IMR-90 (cell line): ENCODE measurements around the gene CHN1. TPM values are rescaled to one million over a fixed set of nuclear protein-coding genes. Genes with fewer than 3 reads are reported as not detected.

Experiments used
- ATAC-seq: fragments of 200-7000 bp; cut with Tn5 transposase; 2 replicates; pipeline ENCODE4 v1.9.1; 2020; ENCODE audit warnings: low read depth, mild to moderate bottlenecking, moderate library complexity
- BruUV-seq: library from RNA; stranded (reverse); fragments of 400-500 nt; replicated peaks from 2 replicates; lab custom pipeline; 2021; lab: Mats Ljungman, UMichigan
- CTCF ChIA-PET: fragments of 300-600 bp; formaldehyde crosslinking; extraction: SDS; loops from one replicate; lab custom pipeline; 2021; ENCODE audit warnings: antibody characterized with exemption; lab: Yijun Ruan, JAX
- POLR2A ChIA-PET: fragments of 300-600 bp; sonication (Branson Sonifier 250); formaldehyde crosslinking; loops from one replicate; lab custom pipeline; 2022; ENCODE audit warnings: antibody characterized with exemption; ENCODE audit not compliant: unreplicated experiment; lab: Charles Lee
- DNase-seq: peaks from one replicate; pipeline ENCODE4 v3.0.0; 2013
- H2AFZ ChIP-seq: replicated peaks from 2 replicates; pipeline ENCODE3; 2013; ENCODE audit warnings: low read length, mild to moderate bottlenecking; ENCODE audit not compliant: poor library complexity
- H2AK5ac ChIP-seq: 2 replicates; pipeline ENCODE4 v1.6.1; 2013; ENCODE audit warnings: low read depth, low read length, inconsistent platforms
- H2AK9ac ChIP-seq: replicated peaks from 2 replicates; pipeline ENCODE3; 2013; ENCODE audit warnings: mild to moderate bottlenecking, low read depth, low read length, moderate library complexity; ENCODE audit not compliant: poor library complexity
- H2BK120ac ChIP-seq: 2 replicates; pipeline ENCODE4 v1.6.1; 2013; ENCODE audit warnings: low read depth, low read length, inconsistent platforms
- H2BK15ac ChIP-seq: 3 replicates; pipeline ENCODE4 v1.6.1; 2013; ENCODE audit warnings: low read depth, low read length, inconsistent platforms
- H2BK20ac ChIP-seq: 2 replicates; pipeline ENCODE4 v1.6.1; 2013; ENCODE audit warnings: low read depth, mild to moderate bottlenecking, inconsistent platforms, low read length, moderate library complexity
- H2BK5ac ChIP-seq: 2 replicates; pipeline ENCODE4 v1.6.1; 2013; ENCODE audit warnings: mild to moderate bottlenecking, low read depth, low read length, inconsistent platforms; ENCODE audit not compliant: poor library complexity, severe bottlenecking
- H3K14ac ChIP-seq: replicated peaks from 2 replicates; pipeline ENCODE4 v1.6.1; 2013; ENCODE audit warnings: low read depth, low read length, inconsistent platforms
- H3K18ac ChIP-seq: 2 replicates; pipeline ENCODE4 v1.6.1; 2013; ENCODE audit warnings: low read depth, low read length, control low read depth
- H3K23ac ChIP-seq: 2 replicates; pipeline ENCODE4 v1.6.1; 2013; ENCODE audit warnings: low read depth, low read length, inconsistent platforms
- H3K27ac ChIP-seq: 2 replicates; pipeline ENCODE4 v1.5.1; 2013; ENCODE audit warnings: mild to moderate bottlenecking, control low read depth, low read length; ENCODE audit not compliant: insufficient read depth
- H3K27me3 ChIP-seq: 2 replicates; pipeline ENCODE4 v1.6.1; 2013; ENCODE audit warnings: low read length; ENCODE audit not compliant: control insufficient read depth, insufficient read depth
- H3K36me3 ChIP-seq: 2 replicates; pipeline ENCODE4 v1.6.1; 2013; ENCODE audit warnings: low read length, mixed read lengths; ENCODE audit not compliant: control insufficient read depth, insufficient read depth
- H3K4ac ChIP-seq: 2 replicates; pipeline ENCODE4 v1.6.1; 2013; ENCODE audit warnings: low read depth, low read length, inconsistent platforms
- H3K4me1 ChIP-seq: 2 replicates; pipeline ENCODE4 v1.6.1; 2013; ENCODE audit warnings: low read length, mixed read lengths; ENCODE audit not compliant: control insufficient read depth, insufficient read depth
- H3K4me2 ChIP-seq: 2 replicates; pipeline ENCODE4 v1.6.1; 2013; ENCODE audit warnings: low read depth, mild to moderate bottlenecking, control low read depth, low read length, moderate library complexity
- H3K4me3 ChIP-seq: 2 replicates; pipeline ENCODE4 v1.5.1; 2013; ENCODE audit warnings: low read depth, mild to moderate bottlenecking, control low read depth, low read length, moderate library complexity; ENCODE audit not compliant: insufficient read depth
- H3K56ac ChIP-seq: 2 replicates; pipeline ENCODE4 v1.6.1; 2013; ENCODE audit warnings: low read length, inconsistent platforms; ENCODE audit not compliant: insufficient read depth; ENCODE audit errors: extremely low read depth
- H3K79me1 ChIP-seq, 2 experiments: 2 replicates each; pipeline ENCODE4 v1.6.1; 2013; ENCODE audit warnings: low read length in 2 of 2, inconsistent platforms in 1 of 2, low read depth in 1 of 2
- H3K9ac ChIP-seq: 2 replicates; pipeline ENCODE4 v1.6.1; 2013; ENCODE audit warnings: low read depth, low read length, control low read depth
- H3K9me1 ChIP-seq: 2 replicates; pipeline ENCODE4 v1.6.1; 2013; ENCODE audit warnings: low read length, inconsistent platforms; ENCODE audit not compliant: insufficient read depth
- H3K9me3 ChIP-seq: 2 replicates; pipeline ENCODE4 v1.6.1; 2013; ENCODE audit warnings: low read length; ENCODE audit not compliant: control insufficient read depth, insufficient read depth
- H4K20me1 ChIP-seq: 2 replicates; pipeline ENCODE4 v1.6.1; 2013; ENCODE audit warnings: low read length, inconsistent platforms; ENCODE audit not compliant: insufficient read depth
- H4K5ac ChIP-seq: 2 replicates; pipeline ENCODE4 v1.6.1; 2013; ENCODE audit warnings: mild to moderate bottlenecking, low read depth, low read length, control low read depth
- H4K8ac ChIP-seq, 2 experiments: 2 replicates each; pipeline ENCODE4 v1.6.1; 2013; ENCODE audit warnings: low read depth in 2 of 2, low read length in 2 of 2, control low read depth in 1 of 2, inconsistent platforms in 1 of 2
- H4K91ac ChIP-seq: 2 replicates; pipeline ENCODE4 v1.6.1; 2013; ENCODE audit warnings: low read depth, low read length, inconsistent platforms; ENCODE audit not compliant: insufficient read depth
- CEBPB ChIP-seq: IDR thresholded peaks from 2 replicates; pipeline ENCODE4 v1.6.1; 2012; ENCODE audit warnings: low read depth, low read length, improper control_type of control experiment
- CHD1 ChIP-seq: IDR thresholded peaks from 2 replicates; pipeline ENCODE4 v1.6.1; 2012; ENCODE audit warnings: low read depth, low read length, improper control_type of control experiment
- FOS ChIP-seq: fragments of 150-350 bp; IDR thresholded peaks from 2 replicates; pipeline ENCODE4 v1.6.1; 2016; ENCODE audit warnings: low read depth, low read length
- MAZ ChIP-seq: IDR thresholded peaks from 2 replicates; pipeline ENCODE4 v1.6.1; 2012; ENCODE audit warnings: low read depth, mild to moderate bottlenecking, low read length, improper control_type of control experiment, moderate library complexity, borderline replicate concordance
- MXI1 ChIP-seq: IDR thresholded peaks from 2 replicates; pipeline ENCODE4 v1.6.1; 2012; ENCODE audit warnings: low read depth, mild to moderate bottlenecking, low read length, moderate library complexity, borderline replicate concordance
- NFE2L2 ChIP-seq: fragments of 150-350 bp; IDR thresholded peaks from 2 replicates; pipeline ENCODE4 v1.6.1; 2016; ENCODE audit warnings: low read depth, mild to moderate bottlenecking, low read length
- RAD21 ChIP-seq: IDR thresholded peaks from 2 replicates; pipeline ENCODE4 v1.6.1; 2012; ENCODE audit warnings: low read length, improper control_type of control experiment
- RCOR1 ChIP-seq: IDR thresholded peaks from 2 replicates; pipeline ENCODE4 v1.6.1; 2012; ENCODE audit warnings: mild to moderate bottlenecking, low read length, improper control_type of control experiment; ENCODE audit not compliant: insufficient replicate concordance
- WGBS, 2 experiments: methylation state at CpG; one replicate each; pipeline versions ENCODE4 v1.1.5 to v1.1.7; 2013; ENCODE audit warnings: missing lambda C conversion rate in 2 of 2; ENCODE audit not compliant: insufficient read length in 1 of 2; ENCODE audit errors: extremely low coverage in 2 of 2; 5-methylcytosine and 5-hydroxymethylcytosine counted together
- dilution Hi-C: fragments of 300-500 bp; cut with HindIII; formaldehyde crosslinking; loops from one replicate; pipeline ENCODE4 v1.14.3; 2018; ENCODE audit warnings: low sequenced_read_pairs; ENCODE audit not compliant: unreplicated experiment
- in situ Hi-C: fragments of 300-500 bp; cut with MboI; formaldehyde crosslinking; loops from 3 replicates; pipeline ENCODE4 v1.14.3; 2019; ENCODE audit warnings: low sequenced_read_pairs, inconsistent platforms, mixed read lengths
- intact Hi-C: fragments of 100-400 bp; cut with micrococcal nuclease; formaldehyde crosslinking; loops from 2 replicates; pipeline ENCODE4 v1.10.0; 2022
- polyA plus RNA-seq, 3 experiments: library from polyadenylated mRNA; depleted of rRNA; stranded (reverse); fragments of >200 nt; gene quantifications; 2 replicates each; pipeline ENCODE4 v1.2.3, GENCODE V29; 2012; ENCODE audit warnings: low replicate concordance in 1 of 3
- total RNA-seq: library from RNA; depleted of rRNA; stranded (reverse); fragments of >200 nt; gene quantifications from 2 replicates; pipeline ENCODE4 v1.2.3, GENCODE V29; 2012
- TF ChIP-seq, protein P1 (sequence below): fragments of 150-350 bp; IDR thresholded peaks from 2 replicates; pipeline ENCODE4 v1.6.1; 2016; ENCODE audit warnings: low read depth, mild to moderate bottlenecking, low read length, moderate library complexity, borderline replicate concordance

CHN1 gene
- total and polyA plus RNA-seq, 2 of the 4 experiments (the other 2 are of a cell fraction) = 58.4 to 66.9 TPM

GRCh38 chr2:174974131-174974530 lies 31.1 kb downstream of the CHN1 start:
- Histone ChIP-seq H2BK5ac (peak overlapping the region; percentile 73), H3K9me3 (no peaks in the 10 kb centered on the region), H2BK120ac (peak overlapping the region; percentile 73), H3K27me3 (no peaks in the 10 kb centered on the region), H3K4me3 (no peak overlapping the region), H3K4ac (peak overlapping the region; percentile 18; the same call in 1 of the 2 replicates), H2BK20ac (peak overlapping the region; percentile 66; the same call in 1 of the 2 replicates), H3K9ac (no peak overlapping the region), H3K9me1 (0 out of 2 replicates have a peak, but pooled peaks cover 3% of the 10 kb centered on the region), H2AFZ (no peak overlapping the region), H2AK9ac (no peak overlapping the region), H4K20me1 (no peaks in the 10 kb centered on the region), H3K56ac (no peak overlapping the region), H3K23ac (no peak overlapping the region; the same call in 1 of the 2 replicates), H3K36me3 (no peaks in the 10 kb centered on the region), H3K14ac (no peak overlapping the region; the same call in 1 of the 2 replicates), H2BK15ac (peak overlapping the region; percentile 10; the same call in 1 of the 3 replicates), H3K27ac (no peak overlapping the region), H4K5ac (no peak overlapping the region; the same call in 1 of the 2 replicates), H3K4me1 (peaks cover 15% of the 10 kb centered on the region; the same call in 1 of the 2 replicates), H2AK5ac (no peak overlapping the region), H3K4me2 (no peak overlapping the region; the same call in 1 of the 2 replicates), H3K18ac (peak overlapping the region; percentile 69; the same call in 1 of the 2 replicates), H4K91ac (no peak overlapping the region), H4K8ac (no peak overlapping the region; a peak in 1 of 4 replicates), H3K79me1 (peaks cover 4 to 15% of the 10 kb centered on the region in 2 experiments; a peak in 3 of 4 replicates)
- in situ Hi-C loops = no loop called here
- ChIA-PET CTCF (no interaction called here), POLR2A (no interaction called here)
- intact Hi-C loops = loop anchor here (5.0 kb wide), 1 partner anchor 127 kb away; no protein-coding TSS in a partner anchor
- TF ChIP-seq, protein P1, sequence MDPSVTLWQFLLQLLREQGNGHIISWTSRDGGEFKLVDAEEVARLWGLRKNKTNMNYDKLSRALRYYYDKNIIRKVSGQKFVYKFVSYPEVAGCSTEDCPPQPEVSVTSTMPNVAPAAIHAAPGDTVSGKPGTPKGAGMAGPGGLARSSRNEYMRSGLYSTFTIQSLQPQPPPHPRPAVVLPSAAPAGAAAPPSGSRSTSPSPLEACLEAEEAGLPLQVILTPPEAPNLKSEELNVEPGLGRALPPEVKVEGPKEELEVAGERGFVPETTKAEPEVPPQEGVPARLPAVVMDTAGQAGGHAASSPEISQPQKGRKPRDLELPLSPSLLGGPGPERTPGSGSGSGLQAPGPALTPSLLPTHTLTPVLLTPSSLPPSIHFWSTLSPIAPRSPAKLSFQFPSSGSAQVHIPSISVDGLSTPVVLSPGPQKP = no peak
- TF ChIP-seq MXI1 (no peak), FOS (no peak), RAD21 (no peak), CHD1 (no peak), NFE2L2 (no peak), CEBPB (no peak), RCOR1 (no peak), MAZ (no peak)
- no peak for DNase-seq
- no peak for ATAC-seq
- BruUV-seq = no TSS peak
- dilution Hi-C loops = no loop called here
- WGBS, 2 experiments = no CpG with 5 or more reads among the region's 4 CpGs
